ENCODE measurements around the gene RANBP10.
"Not testable (repeated sequence)": the region's sequence is repeated elsewhere in the genome, so short reads cannot be mapped to it uniquely, and the experiment has no call there.

- not testable (repeated sequence) for TF ChIP-seq PATZ1 (CRISPR knock-in tag; IDR thresholded peaks at IDR 0.05; ENCODE audit: borderline replicate concordance); ZNF565 (CRISPR knock-in tag; conservative IDR thresholded peaks at IDR 0.05; ENCODE audit: low read depth); CREB5 (CRISPR knock-in tag; IDR thresholded peaks at IDR 0.05; ENCODE audit: low read depth); RARB (CRISPR knock-in tag; IDR thresholded peaks at IDR 0.05); ZFP30 (CRISPR knock-in tag; IDR thresholded peaks at IDR 0.05); PPARA (CRISPR knock-in tag; IDR thresholded peaks at IDR 0.05; ENCODE audit: borderline replicate concordance); ZC3H10 (CRISPR knock-in tag; IDR thresholded peaks at IDR 0.05); BACH2 (CRISPR knock-in tag; IDR thresholded peaks at IDR 0.05; ENCODE audit: borderline replicate concordance)
These were observed 112.7 kb downstream of the RANBP10 start for GRCh38 chr16:67693517-67694285.

All from SK-N-SH treated with all-trans-retinoic acid at 6 μM for 48 hours (cell line).